HCT116 (cell line): ENCODE results near the gene GCNT3. TPM values are rescaled to one million over a fixed set of nuclear protein-coding genes. Genes with fewer than 3 reads are reported as not detected.

ENCODE experiments used
- ATAC-seq: fragments of 200-7000 bp; cut with Tn5 transposase; 2 replicates; pipeline ENCODE4 v1.9.1; 2020; ENCODE audit warnings: mild to moderate bottlenecking, moderate library complexity
- BruUV-seq: library from RNA; stranded (reverse); fragments of 400-500 nt; replicated peaks from 2 replicates; lab custom pipeline; 2021; lab: Mats Ljungman, UMichigan
- CTCF ChIA-PET: fragments of 300-600 bp; sonication (Branson Sonifier 250); formaldehyde crosslinking; loops from one replicate; lab custom pipeline; 2021; ENCODE audit warnings: antibody characterized with exemption; lab: Charles Lee
- POLR2A ChIA-PET: fragments of 300-600, 350-600 bp; sonication (Branson Sonifier 250); formaldehyde crosslinking; loops from one replicate; lab custom pipeline; 2021; ENCODE audit warnings: antibody characterized with exemption; lab: Charles Lee
- RAD21 ChIA-PET, 2 experiments: fragments of 300-600 bp; sonication (Branson Sonifier 250); formaldehyde crosslinking; loops; one replicate each; lab custom pipeline; 2023; ENCODE audit warnings: low total read pairs in 2 of 2; ENCODE audit not compliant: uncharacterized antibody in 2 of 2, unreplicated experiment in 2 of 2, low non-redundant PET in 1 of 2; lab: Charles Lee
- DNase-seq: peaks from one replicate; pipeline ENCODE4 v3.0.0-alpha.2; 2010; ENCODE audit warnings: low read depth, low spot score
- H2AFZ ChIP-seq: fragments of 200-600 bp; shearing (Covaris generic), sonication (generic); 2 replicates; pipeline ENCODE4 v1.6.1; 2017; ENCODE audit warnings: low read depth, mixed run types, mixed read lengths, antibody characterized with exemption, low read length; ENCODE audit not compliant: poor library complexity, severe bottlenecking
- H3K27ac ChIP-seq: 2 replicates; pipeline ENCODE4 v1.5.1; 2012; ENCODE audit warnings: low read depth, low read length
- H3K27me3 ChIP-seq: fragments of 200-600 bp; sonication (generic); 2 replicates; pipeline ENCODE4 v1.6.1; 2016; ENCODE audit warnings: mixed run types, low read length, mixed read lengths; ENCODE audit not compliant: insufficient read depth
- H3K36me3 ChIP-seq, 2 experiments: fragments of 200-500 bp in 1 of 2; fragments of 200-600 bp in 1 of 2; sonication (Bioruptor generic) in 1 of 2; sonication (generic) in 1 of 2; 2 replicates each; pipeline versions ENCODE4 v1.5.1 to v1.6.1; 2014 to 2016; ENCODE audit warnings: low read length in 2 of 2, inconsistent platforms in 1 of 2, mixed read lengths in 1 of 2, mixed run types in 1 of 2; ENCODE audit not compliant: insufficient read depth in 2 of 2, control insufficient read depth in 1 of 2
- H3K4me1 ChIP-seq, 2 experiments: fragments of 200-600 bp in 1 of 2; sonication (generic) in 1 of 2; 2 replicates each; pipeline versions ENCODE4 v1.5.1 to v1.6.1; 2012 to 2017; ENCODE audit warnings: low read length in 2 of 2, inconsistent platforms in 1 of 2, mild to moderate bottlenecking in 1 of 2, mixed read lengths in 1 of 2, mixed run types in 1 of 2, moderate library complexity in 1 of 2; ENCODE audit not compliant: insufficient read depth in 2 of 2, control insufficient read depth in 1 of 2
- H3K4me2 ChIP-seq: fragments of 200-600 bp; sonication (generic); 2 replicates; pipeline ENCODE4 v1.6.1; 2017; ENCODE audit warnings: mixed run types, low read length, mixed read lengths
- H3K4me3 ChIP-seq, 2 experiments: fragments of 200-600 bp in 1 of 2; sonication (generic) in 1 of 2; replicated peaks in 1 of 2; 2 replicates each; pipeline ENCODE4 v1.5.1; 2011 to 2016; ENCODE audit warnings: low read length in 2 of 2, control low read depth in 1 of 2, low read depth in 1 of 2, mild to moderate bottlenecking in 1 of 2, mixed read lengths in 1 of 2, mixed run types in 1 of 2
- H3K79me2 ChIP-seq: fragments of 200-600 bp; sonication (generic); 2 replicates; pipeline ENCODE4 v1.6.1; 2017; ENCODE audit warnings: mild to moderate bottlenecking, mixed run types, low read length, moderate library complexity, mixed read lengths; ENCODE audit not compliant: insufficient read depth
- H3K9ac ChIP-seq: fragments of 200-600 bp; sonication (generic); 2 replicates; pipeline ENCODE4 v1.6.1; 2016; ENCODE audit warnings: low read length, mixed read lengths
- H3K9me2 ChIP-seq: fragments of 200-600 bp; sonication (generic), shearing (Covaris generic); 2 replicates; pipeline ENCODE4 v1.6.1; 2017; ENCODE audit warnings: mixed run types, mild to moderate bottlenecking, moderate library complexity; ENCODE audit not compliant: insufficient read depth
- H3K9me3 ChIP-seq, 2 experiments: fragments of 200-500 bp in 1 of 2; fragments of 200-600 bp in 1 of 2; sonication (Bioruptor generic) in 1 of 2; sonication (generic) in 1 of 2; 2 replicates each; pipeline ENCODE4 v1.6.1; 2014 to 2017; ENCODE audit warnings: low read length in 2 of 2, mixed read lengths in 2 of 2, inconsistent platforms in 1 of 2, low read depth in 1 of 2, mild to moderate bottlenecking in 1 of 2, mixed run types in 1 of 2, moderate library complexity in 1 of 2; ENCODE audit not compliant: control insufficient read depth in 1 of 2, insufficient read depth in 1 of 2
- H4K20me1 ChIP-seq: fragments of 200-600 bp; sonication (generic), shearing (Covaris generic); 2 replicates; pipeline ENCODE4 v1.6.1; 2017; ENCODE audit warnings: mixed run types, mild to moderate bottlenecking, moderate library complexity; ENCODE audit not compliant: insufficient read depth
- CBX3 ChIP-seq: IDR thresholded peaks from 2 replicates; pipeline ENCODE4 v1.6.1; 2012; ENCODE audit warnings: low read depth
- ELF1 ChIP-seq: IDR thresholded peaks from 2 replicates; pipeline ENCODE4 v1.6.1; 2012; ENCODE audit warnings: low read depth, borderline replicate concordance
- FOSL1 ChIP-seq: IDR thresholded peaks from 2 replicates; pipeline ENCODE4 v1.6.1; 2012; ENCODE audit warnings: low read depth
- JUND ChIP-seq: IDR thresholded peaks from 2 replicates; pipeline ENCODE4 v1.6.1; 2012
- POLR2A ChIP-seq: IDR thresholded peaks from 2 replicates; pipeline ENCODE4 v1.7.0; 2011; ENCODE audit warnings: borderline replicate concordance; ENCODE audit not compliant: insufficient read depth, insufficient read length; ENCODE audit errors: extremely low read depth
- RAD21 ChIP-seq: IDR thresholded peaks from 2 replicates; pipeline ENCODE4 v1.6.1; 2012; ENCODE audit warnings: low read depth, mild to moderate bottlenecking
- SIN3A ChIP-seq: IDR thresholded peaks from 2 replicates; pipeline ENCODE4 v1.6.1; 2012; ENCODE audit warnings: low read depth
- SRF ChIP-seq: IDR thresholded peaks from 2 replicates; pipeline ENCODE4 v1.6.1; 2012; ENCODE audit warnings: low read depth
- TCF7L2 ChIP-seq: IDR thresholded peaks from 2 replicates; pipeline ENCODE4 v1.7.0; 2011; ENCODE audit warnings: borderline replicate concordance, inconsistent platforms; ENCODE audit not compliant: insufficient read depth, insufficient read length; ENCODE audit errors: extremely low read depth
- YY1 ChIP-seq: IDR thresholded peaks from 2 replicates; pipeline ENCODE4 v1.6.1; 2011; ENCODE audit warnings: low read length, low read depth, moderate library complexity, mild to moderate bottlenecking; ENCODE audit not compliant: insufficient replicate concordance; ENCODE audit errors: extremely low read depth
- ZNF274 ChIP-seq: fragments of 200-500 bp; sonication (Bioruptor generic); IDR thresholded peaks from 2 replicates; pipeline ENCODE4 v1.6.1; 2014; ENCODE audit warnings: mild to moderate bottlenecking, low read depth, low read length, inconsistent platforms
- intact Hi-C: fragments of 100-400 bp; cut with micrococcal nuclease; formaldehyde crosslinking; loops from 2 replicates; pipeline ENCODE4 v1.10.0; 2022
- total RNA-seq: library from RNA; stranded (reverse); gene quantifications from one replicate; pipeline ENCODE4 v1.2.1, GENCODE V29; 2021; ENCODE audit not compliant: unreplicated experiment
- TF ChIP-seq, protein P1 (sequence below), 3 experiments: fragments of 200-600 bp in 1 of 3; sonication (generic) in 1 of 3; IDR thresholded peaks in 2 of 3; conservative IDR thresholded peaks in 1 of 3; 2 replicates each; pipeline ENCODE4 v1.5.1; 2012 to 2017; ENCODE audit warnings: low read depth in 2 of 3, low read length in 2 of 3, antibody characterized with exemption in 1 of 3, borderline replicate concordance in 1 of 3, control low read depth in 1 of 3, mild to moderate bottlenecking in 1 of 3, mixed read lengths in 1 of 3, mixed run types in 1 of 3, moderate library complexity in 1 of 3; ENCODE audit not compliant: insufficient read depth in 1 of 3
- TF ChIP-seq, protein P2 (sequence below): IDR thresholded peaks from 2 replicates; pipeline ENCODE4 v1.6.1; 2011; ENCODE audit warnings: mild to moderate bottlenecking, low read length, moderate library complexity; ENCODE audit not compliant: insufficient replicate concordance; ENCODE audit errors: extremely low read depth
- TF ChIP-seq, protein P3 (sequence below): IDR thresholded peaks from 2 replicates; pipeline ENCODE4 v1.6.1; 2012

GCNT3 gene
- total RNA-seq, 1 experiment from 2014 or later = 5.6 TPM

DNA sequence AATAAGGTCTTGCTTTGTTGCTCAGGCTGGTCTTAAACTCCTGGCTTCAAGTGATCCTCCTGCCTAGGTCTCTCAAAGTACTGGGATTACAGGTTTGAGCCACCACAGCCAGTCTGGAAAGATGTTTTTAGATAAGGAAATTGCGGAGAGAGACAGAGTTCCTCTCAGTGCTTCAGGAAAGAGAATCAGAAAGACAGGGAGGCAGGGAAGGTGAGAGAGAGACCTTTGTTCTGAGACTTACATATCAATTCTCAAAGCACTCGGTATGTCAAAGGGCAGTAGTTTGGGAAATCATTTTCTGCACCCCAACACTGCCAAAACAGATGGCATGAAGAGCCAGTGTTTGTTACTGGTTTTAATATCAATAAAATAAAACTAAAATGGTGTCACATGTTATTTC lies 13.1 kb upstream of the GCNT3 start:
- H3K27me3 ChIP-seq = no peaks in the 10 kb centered on the region
- DNase-seq = no peak
- intact Hi-C loops = no loop called here
- ChIA-PET CTCF (no interaction called here), POLR2A (no interaction called here), RAD21 (no interaction called here)
- BruUV-seq = no TSS peak
- TF ChIP-seq JUND (no peak), YY1 (no peak), TCF7L2 (no peak), ZNF274 (no peak), ELF1 (no peak), FOSL1 (no peak), SIN3A (no peak)
- TF ChIP-seq, protein P1, sequence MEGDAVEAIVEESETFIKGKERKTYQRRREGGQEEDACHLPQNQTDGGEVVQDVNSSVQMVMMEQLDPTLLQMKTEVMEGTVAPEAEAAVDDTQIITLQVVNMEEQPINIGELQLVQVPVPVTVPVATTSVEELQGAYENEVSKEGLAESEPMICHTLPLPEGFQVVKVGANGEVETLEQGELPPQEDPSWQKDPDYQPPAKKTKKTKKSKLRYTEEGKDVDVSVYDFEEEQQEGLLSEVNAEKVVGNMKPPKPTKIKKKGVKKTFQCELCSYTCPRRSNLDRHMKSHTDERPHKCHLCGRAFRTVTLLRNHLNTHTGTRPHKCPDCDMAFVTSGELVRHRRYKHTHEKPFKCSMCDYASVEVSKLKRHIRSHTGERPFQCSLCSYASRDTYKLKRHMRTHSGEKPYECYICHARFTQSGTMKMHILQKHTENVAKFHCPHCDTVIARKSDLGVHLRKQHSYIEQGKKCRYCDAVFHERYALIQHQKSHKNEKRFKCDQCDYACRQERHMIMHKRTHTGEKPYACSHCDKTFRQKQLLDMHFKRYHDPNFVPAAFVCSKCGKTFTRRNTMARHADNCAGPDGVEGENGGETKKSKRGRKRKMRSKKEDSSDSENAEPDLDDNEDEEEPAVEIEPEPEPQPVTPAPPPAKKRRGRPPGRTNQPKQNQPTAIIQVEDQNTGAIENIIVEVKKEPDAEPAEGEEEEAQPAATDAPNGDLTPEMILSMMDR (IDR thresholded peaks at IDR 0.05 in 2 of 3, conservative IDR thresholded peaks at IDR 0.05 in 1 of 3; ENCODE audit: borderline replicate concordance in 1 of 3, insufficient read depth in 1 of 3, low read depth in 2 of 3, low read length in 2 of 3) = no peak
- no peaks in the 10 kb centered on the region for H3K36me3 ChIP-seq
- no peak overlapping the region for H3K4me3 ChIP-seq
- H3K9me2 ChIP-seq = no peaks in the 10 kb centered on the region
- H3K4me2 ChIP-seq = no peak overlapping the region
- H3K9ac ChIP-seq = no peak overlapping the region
- no peak overlapping the region for H3K27ac ChIP-seq
- no peaks in the 10 kb centered on the region for H3K9me3 ChIP-seq
- no peak for ATAC-seq
- H3K4me1 ChIP-seq = no peaks in the 10 kb centered on the region
- no peak overlapping the region for H2AFZ ChIP-seq
- no peaks in the 10 kb centered on the region for H3K79me2 ChIP-seq
- no peaks in the 10 kb centered on the region for H4K20me1 ChIP-seq

DNA sequence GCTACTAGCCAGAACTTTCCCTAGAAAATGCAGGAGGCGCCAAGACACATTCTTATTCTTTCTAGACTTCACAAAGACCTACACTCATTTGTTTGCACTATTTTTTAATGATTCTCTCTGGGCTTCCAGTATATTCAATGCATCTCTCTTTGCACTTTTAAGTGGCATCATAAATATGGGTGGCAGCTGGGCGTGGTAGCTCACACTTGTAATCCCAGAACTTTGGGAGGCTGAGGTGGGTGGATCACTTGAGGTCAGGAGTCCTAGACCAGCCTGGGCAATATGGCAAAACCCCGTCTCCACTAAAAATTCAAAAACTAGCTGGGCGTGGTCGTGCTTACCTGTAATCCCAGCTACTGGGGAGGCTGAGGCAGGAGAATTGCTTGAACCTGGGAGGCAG lies 5.6 kb upstream of the GCNT3 start:
- H3K4me3 ChIP-seq = no peak overlapping the region
- ChIA-PET CTCF (no interaction called here), POLR2A (interaction anchor here (0.6 kb wide), 1 partner anchor 11 kb away, joined by 4 read pairs; no protein-coding TSS in a partner anchor), RAD21 (no interaction called here)
- no TSS peak for BruUV-seq
- no peak for DNase-seq
- H3K36me3 ChIP-seq = no peaks in the 10 kb centered on the region
- H3K4me2 ChIP-seq = no peak overlapping the region
- no peak overlapping the region for H2AFZ ChIP-seq
- H3K4me1 ChIP-seq = no peaks in the 10 kb centered on the region
- no peak overlapping the region for H3K9ac ChIP-seq
- intact Hi-C loops = no loop called here
- no peaks in the 10 kb centered on the region for H3K27me3 ChIP-seq
- H3K79me2 ChIP-seq = no peaks in the 10 kb centered on the region
- H3K27ac ChIP-seq = no peak overlapping the region
- no peak for ATAC-seq
- H3K9me2 ChIP-seq = no peaks in the 10 kb centered on the region
- H4K20me1 ChIP-seq = no peaks in the 10 kb centered on the region
- H3K9me3 ChIP-seq = no peaks in the 10 kb centered on the region
- TF ChIP-seq ELF1 = no peak
- no peak for TF ChIP-seq RAD21
- TF ChIP-seq CBX3 = no peak
- TF ChIP-seq, protein P2, sequence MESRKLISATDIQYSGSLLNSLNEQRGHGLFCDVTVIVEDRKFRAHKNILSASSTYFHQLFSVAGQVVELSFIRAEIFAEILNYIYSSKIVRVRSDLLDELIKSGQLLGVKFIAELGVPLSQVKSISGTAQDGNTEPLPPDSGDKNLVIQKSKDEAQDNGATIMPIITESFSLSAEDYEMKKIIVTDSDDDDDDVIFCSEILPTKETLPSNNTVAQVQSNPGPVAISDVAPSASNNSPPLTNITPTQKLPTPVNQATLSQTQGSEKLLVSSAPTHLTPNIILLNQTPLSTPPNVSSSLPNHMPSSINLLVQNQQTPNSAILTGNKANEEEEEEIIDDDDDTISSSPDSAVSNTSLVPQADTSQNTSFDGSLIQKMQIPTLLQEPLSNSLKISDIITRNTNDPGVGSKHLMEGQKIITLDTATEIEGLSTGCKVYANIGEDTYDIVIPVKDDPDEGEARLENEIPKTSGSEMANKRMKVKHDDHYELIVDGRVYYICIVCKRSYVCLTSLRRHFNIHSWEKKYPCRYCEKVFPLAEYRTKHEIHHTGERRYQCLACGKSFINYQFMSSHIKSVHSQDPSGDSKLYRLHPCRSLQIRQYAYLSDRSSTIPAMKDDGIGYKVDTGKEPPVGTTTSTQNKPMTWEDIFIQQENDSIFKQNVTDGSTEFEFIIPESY = no peak
- TF ChIP-seq, protein P1 (IDR thresholded peaks at IDR 0.05 in 2 of 3, conservative IDR thresholded peaks at IDR 0.05 in 1 of 3; ENCODE audit: borderline replicate concordance in 1 of 3, insufficient read depth in 1 of 3, low read depth in 2 of 3, low read length in 2 of 3) = no peak
- no peak for TF ChIP-seq SRF
- TF ChIP-seq TCF7L2 = no peak
- TF ChIP-seq POLR2A = no peak
- TF ChIP-seq, protein P3, sequence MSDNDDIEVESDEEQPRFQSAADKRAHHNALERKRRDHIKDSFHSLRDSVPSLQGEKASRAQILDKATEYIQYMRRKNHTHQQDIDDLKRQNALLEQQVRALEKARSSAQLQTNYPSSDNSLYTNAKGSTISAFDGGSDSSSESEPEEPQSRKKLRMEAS = no peak
